RPMI8226 (cell line): ENCODE measurements around the gene MYOT.

Source experiments
- DNase-seq: peaks from one replicate; pipeline ENCODE4 v3.0.0-alpha.2; 2015

Gene MYOT

DNA sequence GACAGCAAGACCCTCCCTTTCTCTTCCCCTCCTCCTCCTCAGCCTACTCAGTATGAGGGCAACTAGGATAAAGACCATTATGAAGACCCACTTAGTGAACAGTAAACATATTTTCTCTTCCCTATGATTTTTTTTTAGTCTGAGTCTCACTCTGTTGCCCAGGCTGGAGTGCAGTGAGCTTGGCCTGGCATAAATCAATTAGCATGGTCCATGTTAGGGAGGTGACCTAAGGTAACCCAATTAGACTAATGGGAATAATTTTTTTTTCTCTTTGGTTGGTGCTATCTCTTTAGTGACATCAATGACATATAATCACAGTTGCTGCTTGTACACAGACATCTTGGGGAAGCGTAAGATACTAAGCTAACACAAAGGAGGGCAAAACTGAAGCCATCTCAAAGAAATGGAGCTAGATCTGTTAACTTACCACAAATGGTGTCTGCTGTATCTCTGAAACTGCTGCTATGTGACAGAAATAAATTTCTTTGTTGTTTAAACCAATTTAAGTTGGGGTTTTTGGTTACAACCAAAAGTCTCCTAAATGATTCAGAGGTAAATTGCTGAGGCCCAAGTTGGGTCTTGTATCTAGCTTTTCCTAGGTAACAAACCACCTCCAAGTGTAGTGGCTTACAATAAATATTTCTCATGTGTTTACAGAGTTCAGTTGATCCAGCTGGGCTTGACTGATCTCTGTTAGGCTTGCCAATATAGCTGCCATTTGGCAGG, 34.9 kb downstream of the MYOT start:
- DNase-seq, result no peak

DNA sequence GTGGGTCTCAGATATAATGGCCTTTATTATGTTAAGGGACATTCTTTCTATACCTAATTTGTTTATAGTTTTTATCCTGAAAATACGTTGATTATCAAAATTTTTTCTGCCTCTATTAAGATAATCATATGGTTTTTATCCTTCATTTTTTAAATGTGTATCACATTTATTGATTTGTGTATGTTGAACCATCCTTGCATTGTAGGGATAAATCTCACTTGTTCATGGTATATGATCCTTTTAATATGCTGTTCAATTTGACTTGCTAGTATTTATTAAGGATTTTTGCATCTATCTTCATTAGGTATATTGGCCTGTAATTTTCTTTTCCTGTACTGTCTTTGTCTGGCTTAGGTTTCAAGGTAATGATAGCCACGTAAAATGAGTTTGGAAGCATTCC, 47.1 kb downstream of the MYOT start:
- DNase-seq, result no peak

DNA sequence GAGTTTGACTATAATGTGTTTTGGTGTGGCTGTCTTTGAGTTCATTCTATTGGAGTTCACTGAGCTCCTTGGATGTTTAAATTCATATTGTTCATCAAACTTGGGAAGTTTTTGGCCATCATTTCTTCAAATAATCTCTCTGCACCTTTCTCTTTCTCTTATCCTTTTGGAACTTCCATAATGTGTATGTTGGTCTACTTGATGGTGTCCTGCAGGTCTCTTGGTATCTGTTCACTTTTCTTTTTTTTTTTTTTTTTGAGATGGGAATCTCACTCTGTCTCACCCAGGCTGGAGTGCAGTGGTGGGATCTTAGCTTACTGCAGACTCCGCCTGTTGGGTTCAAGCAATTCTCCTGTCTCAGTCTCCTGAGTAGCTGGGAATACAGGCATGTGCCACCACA, 49.3 kb downstream of the MYOT start:
- no peak for DNase-seq

DNA sequence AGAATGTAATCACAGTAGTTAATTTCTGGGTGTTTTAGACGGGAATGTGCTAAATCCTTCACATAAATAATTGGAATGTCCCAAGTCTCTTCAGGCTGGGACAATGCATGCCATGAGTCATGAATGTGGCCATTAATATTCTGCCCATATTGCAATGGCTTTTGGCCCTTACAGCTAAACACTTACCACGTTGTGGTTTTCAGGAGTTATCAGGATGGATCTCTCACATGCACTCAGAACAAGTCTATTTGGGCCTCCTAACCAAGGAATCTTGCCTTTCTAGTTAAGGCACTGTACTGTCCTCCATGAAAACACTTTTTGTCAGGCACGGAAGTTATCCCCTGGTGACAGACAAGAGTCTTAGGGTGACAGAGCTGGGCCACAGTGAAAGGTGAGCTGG, 54.3 kb downstream of the MYOT start:
- DNase-seq, result no peak

DNA sequence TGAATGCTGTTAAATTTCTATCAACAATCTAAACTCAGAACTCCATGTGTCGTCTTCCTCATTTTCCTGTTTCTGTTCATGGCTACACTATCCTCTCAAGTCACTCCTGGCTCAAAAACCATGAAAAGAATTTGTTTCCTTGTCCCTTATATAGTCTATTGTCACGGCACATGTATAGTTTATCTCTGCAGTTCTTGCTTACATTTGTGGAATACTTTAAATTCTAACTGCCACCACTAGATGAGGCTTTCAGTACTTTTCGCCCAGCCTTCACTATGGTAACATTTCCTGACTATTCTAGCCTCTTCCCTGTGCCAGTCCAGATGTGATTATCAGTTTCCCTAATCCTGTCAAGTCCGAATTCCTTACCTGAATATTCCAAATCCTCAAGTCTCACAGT, 56.2 kb downstream of the MYOT start:
- no peak for DNase-seq

DNA sequence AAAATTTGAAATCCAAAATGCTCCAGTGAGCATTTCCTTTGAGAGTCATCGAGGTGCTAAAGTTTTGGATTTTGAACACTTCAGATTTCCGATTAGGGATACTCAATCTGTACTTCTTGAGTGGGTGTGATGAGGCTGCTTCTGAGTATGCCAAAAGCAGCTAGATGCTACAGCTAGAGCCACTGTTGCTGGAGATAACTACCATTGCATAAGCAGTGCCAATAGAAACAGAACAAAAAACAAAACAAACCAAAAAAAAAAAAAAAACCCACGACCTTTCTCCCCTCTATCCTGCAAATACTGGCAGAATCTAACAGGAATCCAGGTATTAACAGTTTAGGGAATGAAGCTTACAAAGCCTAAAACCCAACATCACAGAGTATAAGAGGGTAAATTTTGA, 65.1 kb downstream of the MYOT start:
- no peak for DNase-seq

DNA sequence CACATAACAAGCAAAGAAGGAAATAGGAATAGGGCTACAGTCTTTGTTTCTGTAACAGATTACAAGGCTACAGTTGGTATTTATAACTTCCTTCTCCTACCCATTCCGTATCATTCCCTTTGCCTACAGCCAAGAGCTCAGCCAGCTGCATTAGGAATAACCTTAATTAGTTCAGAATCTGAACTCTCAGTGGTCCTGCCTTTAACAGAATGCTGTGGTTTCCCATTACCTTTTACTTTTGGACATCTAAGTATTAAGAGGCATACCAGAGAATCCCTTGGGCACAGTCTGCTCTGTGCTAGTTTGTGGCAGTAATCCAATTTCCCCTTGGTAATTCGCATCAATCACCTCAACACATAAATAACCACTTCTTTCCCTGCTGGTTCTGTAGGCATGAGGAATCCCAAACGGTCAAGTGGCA, 65.8 kb downstream of the MYOT start:
- DNase-seq, result no peak

DNA sequence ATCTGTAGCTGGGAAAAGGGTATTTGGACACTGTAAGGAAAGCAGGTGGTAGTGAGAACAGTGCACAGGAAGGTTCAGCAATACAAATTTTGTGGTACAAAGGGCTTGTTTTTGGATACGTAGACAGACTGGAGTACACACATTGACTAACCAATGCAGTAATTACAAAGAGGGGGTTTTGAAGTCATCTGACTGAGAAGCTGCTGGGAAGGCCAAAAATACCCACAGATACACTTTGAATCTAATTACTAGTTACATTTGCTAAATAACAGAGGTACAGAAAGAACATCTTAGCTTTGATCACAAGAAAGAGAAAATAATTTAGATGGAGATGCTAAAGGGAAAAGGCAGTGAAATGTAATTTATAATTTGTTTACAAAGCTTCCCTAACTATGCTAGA, 67.5 kb downstream of the MYOT start:
- DNase-seq, result no peak

DNA sequence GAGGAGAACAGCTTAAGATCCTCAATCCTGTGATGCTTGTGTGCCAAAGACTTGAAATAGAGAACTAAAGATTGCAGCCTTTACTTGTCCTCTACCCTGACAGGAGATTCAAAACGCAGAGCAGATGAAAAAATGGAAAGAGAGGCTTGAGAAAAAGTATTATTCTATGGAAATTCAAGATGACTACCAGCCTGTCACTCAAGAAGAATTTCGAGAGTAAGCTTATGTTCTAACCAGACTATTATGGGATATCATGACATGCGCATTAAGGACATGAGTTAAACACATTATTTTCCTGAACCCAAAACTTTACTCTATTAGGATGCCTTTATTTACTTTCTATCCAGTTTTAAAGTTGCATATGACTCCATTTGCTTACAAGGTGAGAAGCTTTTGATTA, 68.0 kb downstream of the MYOT start:
- DNase-seq, result no peak
